ENCODE results near the gene ABL2. TPM values are rescaled to one million over a fixed set of nuclear protein-coding genes. Genes with fewer than 3 reads are reported as not detected.

The ABL2 gene
- total and polyA plus RNA-seq, 2 donors (not counting 1 experiment from before 2014, with no cell fraction given), result 2.6 to 20.0 TPM

GRCh38 chr1:179081687-179082332 is 147.7 kb downstream of the ABL2 start, which contains the start of gene TOR3A:
TOR3A (plus strand) TSS chr1:179082070; CDS start chr1:179082129, 59 bp downstream.
- ATAC-seq (ENCODE audit: low read depth) (peak; percentile 82), DNase-seq (peak; percentile 96)
- Histone ChIP-seq H3K27me3 (replicated peaks in 1 of 4; ENCODE audit: control extremely low read depth in 1 of 4, control insufficient read depth in 3 of 4, insufficient read depth in 4 of 4, low read length in 3 of 4) (no peaks in the 10 kb centered on the region), H3K27ac (ENCODE audit: low read length in 2 of 2) (peak within 1 kb of the TSS; percentile 94 to 95), H3K4me1 (ENCODE audit: control insufficient read depth in 2 of 2, insufficient read depth in 2 of 2, low read length in 2 of 2) (peaks cover 24 to 38% of the 10 kb centered on the region in 2 donors), H3K4me2 (replicated peaks; ENCODE audit: low read depth, low read length, poor library complexity, severe bottlenecking) (peak within 1 kb of the TSS; percentile 96), H3K4me3 (ENCODE audit: control extremely low read depth in 1 of 5, extremely low read depth in 1 of 5, insufficient read depth in 1 of 5, low read depth in 2 of 5, low read length in 4 of 5) (peak within 1 kb of the TSS; percentile 72 to 95 (median 87)), H3K9ac (ENCODE audit: low read length) (peak within 1 kb of the TSS; percentile 92), H3K36me3 (replicated peaks in 1 of 2; ENCODE audit: control extremely low read depth in 1 of 2, control insufficient read depth in 1 of 2, extremely low read depth in 1 of 2, insufficient read depth in 2 of 2, low read length in 1 of 2) (peaks cover 1 to 14% of the 10 kb centered on the region in 2 experiments), H4K20me1 (ENCODE audit: control insufficient read depth, insufficient read depth, low read length, poor library complexity, severe bottlenecking) (peaks cover 21% of the 10 kb centered on the region), H3K79me2 (ENCODE audit: control insufficient read depth, insufficient read depth, low read length) (peaks cover 42% of the 10 kb centered on the region), H3K9me3 (ENCODE audit: control extremely low read depth in 1 of 3, control insufficient read depth in 2 of 3, insufficient read depth in 1 of 3, low read length in 2 of 3) (no peaks in the 10 kb centered on the region), H2AFZ (ENCODE audit: insufficient read depth, low read depth, low read length, poor library complexity, severe bottlenecking) (peak within 1 kb of the TSS; percentile 59)
- no peaks in the 10 kb centered on the region for H3K9me3 Mint-ChIP-seq (ENCODE audit: insufficient read depth)
- H3K4me3 Mint-ChIP-seq, result peak within 1 kb of the TSS; percentile 98
- H3K4me1 Mint-ChIP-seq, result peaks cover 49% of the 10 kb centered on the region
- ChIA-PET POLR2A (interaction anchor here (1.3 to 2.9 kb wide), 4 partner anchors 47 to 284 kb away, joined by 3 to 10 read pairs (median 7); partner anchors contain the start of genes AXDND1 and SOAT1), CTCF (interaction anchor here (0.9 to 11.5 kb wide), 7 partner anchors 24 to 729 kb away, joined by 4 to 183 read pairs (median 24); partner anchors contain the start of genes AXDND1 and SOAT1)
- TF ChIP-seq CTCF (IDR thresholded peaks at IDR 0.05), result no peak
- no peak for TF ChIP-seq EZH2 (IDR thresholded peaks at IDR 0.05; ENCODE audit: borderline replicate concordance, insufficient read depth, low read depth, low read length, poor library complexity, severe bottlenecking)
- intact Hi-C loops (cut with micrococcal nuclease), result loop anchor here (1.0 to 5.0 kb wide), 9 partner anchors 47 to 800 kb away; partner anchors contain the start of genes ABL2, FAM20B, RALGPS2 and SOAT1
- no peaks in the 10 kb centered on the region for H3K27me3 Mint-ChIP-seq
- WGBS (ENCODE audit: insufficient coverage), result under 1% methylated on average over 51 of the region's 51 CpGs
- peak within 1 kb of the TSS; percentile 97 for H3K27ac Mint-ChIP-seq

Measured in B cell (primary cell).